Measurements from ENCODE around the gene KLHL30.

The KLHL30 gene

GRCh38 chr2:238120463-238121298 lies 17.8 kb upstream of the KLHL30 start:
- no peak for DNase-seq (ENCODE audit: low spot score)

GRCh38 chr2:238121511-238122286 lies 16.8 kb upstream of the KLHL30 start:
- no peak for DNase-seq (ENCODE audit: low spot score)

GRCh38 chr2:238122287-238123217 lies 15.9 kb upstream of the KLHL30 start:
- DNase-seq (ENCODE audit: low spot score): no peak

- DNase-seq (ENCODE audit: low spot score): no peak
Measured at GRCh38 chr2:238123218-238123971, 15.1 kb upstream of the KLHL30 start.

GRCh38 chr2:238123991-238124470 lies 14.4 kb upstream of the KLHL30 start:
- DNase-seq (ENCODE audit: low spot score): no peak

GRCh38 chr2:238124488-238125126 lies 13.9 kb upstream of the KLHL30 start:
- DNase-seq (ENCODE audit: low spot score): no peak

- DNase-seq (ENCODE audit: low spot score): no peak
Measured at GRCh38 chr2:238125127-238125885, 13.2 kb upstream of the KLHL30 start.

- DNase-seq (ENCODE audit: low spot score): no peak
Measured at GRCh38 chr2:238126338-238126737, 12.1 kb upstream of the KLHL30 start.

- no peak for DNase-seq (ENCODE audit: low spot score)
Measured at GRCh38 chr2:238126775-238127164, 11.7 kb upstream of the KLHL30 start.

- DNase-seq (ENCODE audit: low spot score): peak; percentile 88
Measured at GRCh38 chr2:238127165-238128060, 11.1 kb upstream of the KLHL30 start.

- no peak for DNase-seq (ENCODE audit: low spot score)
Measured at GRCh38 chr2:238128061-238128440, 10.4 kb upstream of the KLHL30 start.

- DNase-seq (ENCODE audit: low spot score): no peak
Measured at GRCh38 chr2:238128534-238129001, 9.9 kb upstream of the KLHL30 start.

GRCh38 chr2:238129166-238130010 lies 9.1 kb upstream of the KLHL30 start:
- DNase-seq (ENCODE audit: low spot score): no peak

GRCh38 chr2:238130111-238130695 lies 8.3 kb upstream of the KLHL30 start:
- no peak for DNase-seq (ENCODE audit: low spot score)

GRCh38 chr2:238130696-238131628 lies 7.5 kb upstream of the KLHL30 start:
- no peak for DNase-seq (ENCODE audit: low spot score)

- DNase-seq (ENCODE audit: low spot score): no peak
Measured at GRCh38 chr2:238131761-238132462, 6.6 kb upstream of the KLHL30 start.

Measured in AG08395 (cell line).